ENCODE data around the gene RSRC1. TPM values are rescaled to one million over a fixed set of nuclear protein-coding genes. Genes with fewer than 3 reads are reported as not detected.
"Not testable (repeated sequence)": the region's sequence is repeated elsewhere in the genome, so short reads cannot be mapped to it uniquely, and the experiment has no call there.

Gene RSRC1
- 39.9 and 44.8 TPM in 2 replicates for total RNA-seq

DNA sequence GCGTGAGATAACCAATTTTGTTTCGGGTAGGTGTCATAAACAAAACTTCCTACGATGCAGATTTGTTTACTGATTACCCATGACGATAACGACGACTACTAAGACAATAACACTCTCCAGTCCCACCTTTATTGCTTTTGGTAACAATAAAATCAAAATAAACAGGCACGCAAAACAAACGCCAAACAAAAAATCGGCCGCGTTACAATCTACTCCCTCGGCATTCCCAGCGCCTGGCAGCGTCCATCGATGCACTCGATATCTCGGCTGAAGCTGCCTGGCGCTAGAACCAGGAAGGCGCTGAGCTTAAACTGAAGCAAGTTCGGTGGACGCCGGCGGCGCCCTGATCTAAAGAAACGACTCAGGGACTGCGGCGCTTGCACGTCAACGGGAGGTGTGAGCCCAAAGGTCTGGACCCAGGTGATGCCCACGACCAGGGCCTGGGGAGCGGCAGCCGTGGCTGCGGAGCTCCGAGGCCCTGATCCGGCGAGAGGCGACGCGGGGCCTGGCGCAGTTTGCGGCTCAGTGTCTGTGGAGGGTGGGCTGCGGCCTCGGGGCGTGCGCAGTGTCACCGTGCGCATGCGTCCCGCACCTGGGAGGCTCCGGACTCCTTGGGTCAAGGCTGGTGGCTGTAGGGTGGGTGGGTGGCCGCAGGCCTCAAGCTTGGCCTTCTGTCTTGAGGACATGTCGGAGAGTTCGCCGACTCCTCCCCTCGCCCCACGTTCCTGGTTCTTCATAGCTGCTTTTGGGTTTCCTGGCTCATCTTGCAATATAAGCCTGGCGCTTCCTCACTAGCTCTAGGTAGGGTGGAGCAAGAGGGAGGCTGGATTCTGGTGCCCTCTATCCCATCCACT is at the start of gene RSRC1:
Gene RSRC1, plus strand, starts transcription at position 286 of the 854 bp plus-strand sequence. CDS start 12,016 bp downstream, outside the sequence.
- POLR2A ChIA-PET, result interaction anchor here (0.6 to 1.9 kb wide), 9 partner anchors 9 to 935 kb away, joined by 3 to 10 read pairs (median 4); partner anchors contain the start of gene MFSD1
- Mint-ChIP-seq H3K27me3 (peaks cover 31% of the 10 kb centered on the region), H3K27ac (peak within 1 kb of the TSS; percentile 83), H3K4me1 (peaks cover 48% of the 10 kb centered on the region), H3K36me3 (ENCODE audit: low read depth) (peaks cover 21% of the 10 kb centered on the region), H3K4me3 (peak within 1 kb of the TSS; percentile 90), H3K9me3 (peaks cover 7% of the 10 kb centered on the region)
- intact Hi-C loops (cut with micrococcal nuclease), result loop anchor here (1.0 to 5.0 kb wide), 6 partner anchors 12 to 935 kb away; partner anchors contain the start of genes GFM1 and MFSD1
- TF ChIP-seq, protein P1, sequence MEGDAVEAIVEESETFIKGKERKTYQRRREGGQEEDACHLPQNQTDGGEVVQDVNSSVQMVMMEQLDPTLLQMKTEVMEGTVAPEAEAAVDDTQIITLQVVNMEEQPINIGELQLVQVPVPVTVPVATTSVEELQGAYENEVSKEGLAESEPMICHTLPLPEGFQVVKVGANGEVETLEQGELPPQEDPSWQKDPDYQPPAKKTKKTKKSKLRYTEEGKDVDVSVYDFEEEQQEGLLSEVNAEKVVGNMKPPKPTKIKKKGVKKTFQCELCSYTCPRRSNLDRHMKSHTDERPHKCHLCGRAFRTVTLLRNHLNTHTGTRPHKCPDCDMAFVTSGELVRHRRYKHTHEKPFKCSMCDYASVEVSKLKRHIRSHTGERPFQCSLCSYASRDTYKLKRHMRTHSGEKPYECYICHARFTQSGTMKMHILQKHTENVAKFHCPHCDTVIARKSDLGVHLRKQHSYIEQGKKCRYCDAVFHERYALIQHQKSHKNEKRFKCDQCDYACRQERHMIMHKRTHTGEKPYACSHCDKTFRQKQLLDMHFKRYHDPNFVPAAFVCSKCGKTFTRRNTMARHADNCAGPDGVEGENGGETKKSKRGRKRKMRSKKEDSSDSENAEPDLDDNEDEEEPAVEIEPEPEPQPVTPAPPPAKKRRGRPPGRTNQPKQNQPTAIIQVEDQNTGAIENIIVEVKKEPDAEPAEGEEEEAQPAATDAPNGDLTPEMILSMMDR (IDR thresholded peaks at IDR 0.05), result no peak
- ATAC-seq (ENCODE audit: low read depth) (peak; percentile 89), DNase-seq (peak; percentile 72)
- CTCF ChIA-PET, result interaction anchor here (1.5 kb wide), 2 partner anchors 10 to 324 kb away, joined by 4 to 7 read pairs; no protein-coding TSS in a partner anchor

- ATAC-seq (ENCODE audit: low read depth); CTCF ChIA-PET; DNase-seq; POLR2A ChIA-PET; H3K27ac Mint-ChIP-seq; H3K4me1 Mint-ChIP-seq; H3K9me3 Mint-ChIP-seq; intact Hi-C loops (cut with micrococcal nuclease); H3K36me3 Mint-ChIP-seq (ENCODE audit: low read depth); H3K4me3 Mint-ChIP-seq: not testable (repeated sequence)
- H3K27me3 Mint-ChIP-seq, result peaks cover 15% of the 10 kb centered on the region
Measured at GRCh38 chr3:158065574-158065973, 44.3 kb upstream of the RSRC1 start.

GRCh38 chr3:158072790-158073189 is 37.1 kb upstream of the RSRC1 start:
- DNase-seq (no peak), ATAC-seq (ENCODE audit: low read depth) (no peak)
- Mint-ChIP-seq H3K4me3 (no peak overlapping the region), H3K9me3 (no peaks in the 10 kb centered on the region), H3K4me1 (no peaks in the 10 kb centered on the region), H3K36me3 (ENCODE audit: low read depth) (no peaks in the 10 kb centered on the region), H3K27me3 (peaks cover 14% of the 10 kb centered on the region), H3K27ac (no peak overlapping the region)
- TF ChIP-seq, protein P1 (IDR thresholded peaks at IDR 0.05), result no peak
- ChIA-PET POLR2A (no interaction called here), CTCF (no interaction called here)
- intact Hi-C loops (cut with micrococcal nuclease), result no loop called here

GRCh38 chr3:158074591-158074990 is 35.3 kb upstream of the RSRC1 start:
- ChIA-PET POLR2A (no interaction called here), CTCF (no interaction called here)
- TF ChIP-seq, protein P1 (IDR thresholded peaks at IDR 0.05), result no peak
- H3K9me3 Mint-ChIP-seq, result no peaks in the 10 kb centered on the region
- peaks cover 8% of the 10 kb centered on the region for H3K27me3 Mint-ChIP-seq
- no peak overlapping the region for H3K27ac Mint-ChIP-seq
- no peak for DNase-seq
- intact Hi-C loops (cut with micrococcal nuclease), result no loop called here
- no peaks in the 10 kb centered on the region for H3K36me3 Mint-ChIP-seq (ENCODE audit: low read depth)
- H3K4me3 Mint-ChIP-seq, result no peak overlapping the region
- no peaks in the 10 kb centered on the region for H3K4me1 Mint-ChIP-seq
- no peak for ATAC-seq (ENCODE audit: low read depth)

DNA sequence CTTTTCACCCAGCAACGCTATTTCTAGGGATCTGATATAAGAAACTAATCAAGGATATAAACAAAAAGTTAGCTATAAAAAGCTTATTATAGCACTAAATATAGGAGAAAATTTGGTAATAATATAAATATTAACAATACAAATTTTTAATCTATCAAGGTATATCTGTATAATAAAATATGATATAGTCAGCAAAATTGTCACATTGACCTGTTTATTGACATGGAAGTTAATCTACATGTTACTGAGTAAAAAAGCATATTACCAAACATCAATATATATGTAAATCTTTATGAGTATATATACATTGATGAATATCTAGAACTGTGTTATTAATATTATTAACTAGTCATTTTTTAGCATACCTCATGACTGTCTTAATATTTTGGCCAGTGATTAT is 30.3 kb upstream of the RSRC1 start:
- CTCF ChIA-PET, result no interaction called here
- Mint-ChIP-seq H3K4me1 (no peaks in the 10 kb centered on the region), H3K4me3 (no peak overlapping the region), H3K9me3 (no peaks in the 10 kb centered on the region), H3K27ac (no peak overlapping the region), H3K36me3 (ENCODE audit: low read depth) (no peaks in the 10 kb centered on the region), H3K27me3 (peaks cover 9% of the 10 kb centered on the region)
- POLR2A ChIA-PET, result no interaction called here
- TF ChIP-seq, protein P1 (IDR thresholded peaks at IDR 0.05), result no peak
- intact Hi-C loops (cut with micrococcal nuclease), result no loop called here
- ATAC-seq (ENCODE audit: low read depth) (no peak), DNase-seq (no peak)

Data from activated B cell treated with CpG ODN at 0.5 μM for 24 hours (primary cell).